GM10266 (cell line): ENCODE results near the gene KCTD16.

Experiments used
- DNase-seq: peaks from one replicate; pipeline ENCODE4 v3.0.0; 2012; ENCODE audit errors: extremely low spot score
- TF ChIP-seq, protein P1 (sequence below): IDR thresholded peaks from 2 replicates; pipeline ENCODE4 v1.5.1; 2012; ENCODE audit warnings: mild to moderate bottlenecking, low read depth; ENCODE audit not compliant: control insufficient read depth, insufficient read depth; ENCODE audit errors: missing control alignments

KCTD16 gene

DNA sequence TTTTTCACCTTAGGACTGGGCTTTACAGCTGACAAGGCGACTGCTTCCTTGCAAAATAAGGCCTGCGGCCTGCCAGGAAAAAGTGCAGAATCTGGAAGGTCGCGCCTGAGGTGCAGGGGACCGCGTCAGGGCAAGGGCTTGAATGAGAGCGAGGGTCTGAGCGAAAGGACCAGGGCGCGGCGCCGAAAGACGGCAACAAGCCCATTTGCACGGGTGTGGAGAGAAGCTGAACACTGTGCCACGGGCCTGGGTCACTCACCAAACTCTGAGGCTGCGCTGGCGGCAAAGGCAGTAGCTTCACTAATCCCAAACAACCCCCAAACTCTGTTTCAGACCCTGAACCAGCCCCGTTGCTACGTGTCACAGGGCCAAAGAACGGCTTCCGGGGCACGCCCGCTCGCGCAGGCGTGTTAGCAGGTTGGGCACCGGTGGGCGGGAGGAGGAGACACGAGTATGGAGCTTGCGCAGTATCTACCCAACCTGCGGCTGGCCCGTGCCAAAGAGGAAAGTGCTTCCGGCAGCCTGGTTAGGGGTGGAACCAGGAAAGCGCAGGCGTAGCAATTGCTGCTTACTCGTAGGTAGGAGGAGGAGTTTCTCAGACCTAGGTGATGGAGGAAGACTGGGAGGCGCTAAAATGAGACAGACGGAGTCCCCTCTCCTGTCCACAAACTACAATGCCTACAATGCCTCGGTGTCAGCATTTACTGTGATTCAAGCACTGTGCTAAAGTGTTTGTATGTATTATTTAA is at the start of gene KCTD16, which contains the start of gene YIPF5:
Gene KCTD16, plus strand, starts transcription at position 598 of the 749 bp plus-strand sequence.
Gene YIPF5, minus strand, starts transcription at position 384 of the 749 bp plus-strand sequence. CDS start 704 bp downstream, outside the sequence.
- DNase-seq: peak; percentile 90
- TF ChIP-seq, protein P1, sequence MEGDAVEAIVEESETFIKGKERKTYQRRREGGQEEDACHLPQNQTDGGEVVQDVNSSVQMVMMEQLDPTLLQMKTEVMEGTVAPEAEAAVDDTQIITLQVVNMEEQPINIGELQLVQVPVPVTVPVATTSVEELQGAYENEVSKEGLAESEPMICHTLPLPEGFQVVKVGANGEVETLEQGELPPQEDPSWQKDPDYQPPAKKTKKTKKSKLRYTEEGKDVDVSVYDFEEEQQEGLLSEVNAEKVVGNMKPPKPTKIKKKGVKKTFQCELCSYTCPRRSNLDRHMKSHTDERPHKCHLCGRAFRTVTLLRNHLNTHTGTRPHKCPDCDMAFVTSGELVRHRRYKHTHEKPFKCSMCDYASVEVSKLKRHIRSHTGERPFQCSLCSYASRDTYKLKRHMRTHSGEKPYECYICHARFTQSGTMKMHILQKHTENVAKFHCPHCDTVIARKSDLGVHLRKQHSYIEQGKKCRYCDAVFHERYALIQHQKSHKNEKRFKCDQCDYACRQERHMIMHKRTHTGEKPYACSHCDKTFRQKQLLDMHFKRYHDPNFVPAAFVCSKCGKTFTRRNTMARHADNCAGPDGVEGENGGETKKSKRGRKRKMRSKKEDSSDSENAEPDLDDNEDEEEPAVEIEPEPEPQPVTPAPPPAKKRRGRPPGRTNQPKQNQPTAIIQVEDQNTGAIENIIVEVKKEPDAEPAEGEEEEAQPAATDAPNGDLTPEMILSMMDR: no peak

DNA sequence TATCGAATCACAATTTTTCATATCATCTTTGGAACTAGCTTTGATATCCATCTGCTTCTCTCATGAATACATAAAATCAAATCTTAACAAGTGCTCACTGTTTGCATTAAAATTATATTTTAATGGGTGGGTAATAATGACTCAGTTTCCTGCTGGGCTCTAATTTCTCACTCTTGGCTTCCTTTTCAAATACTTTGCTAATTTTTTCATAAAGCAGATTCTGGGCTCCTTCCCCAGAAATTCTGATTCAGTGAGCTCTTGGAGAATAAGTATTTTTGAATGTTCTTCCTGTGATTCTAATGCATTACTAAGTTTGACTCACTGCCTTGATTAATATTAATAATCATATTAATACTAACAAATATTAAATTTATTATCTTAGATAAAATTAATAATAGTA is 49.1 kb upstream of the KCTD16 start:
- TF ChIP-seq, protein P1: no peak
- no peak for DNase-seq

DNA sequence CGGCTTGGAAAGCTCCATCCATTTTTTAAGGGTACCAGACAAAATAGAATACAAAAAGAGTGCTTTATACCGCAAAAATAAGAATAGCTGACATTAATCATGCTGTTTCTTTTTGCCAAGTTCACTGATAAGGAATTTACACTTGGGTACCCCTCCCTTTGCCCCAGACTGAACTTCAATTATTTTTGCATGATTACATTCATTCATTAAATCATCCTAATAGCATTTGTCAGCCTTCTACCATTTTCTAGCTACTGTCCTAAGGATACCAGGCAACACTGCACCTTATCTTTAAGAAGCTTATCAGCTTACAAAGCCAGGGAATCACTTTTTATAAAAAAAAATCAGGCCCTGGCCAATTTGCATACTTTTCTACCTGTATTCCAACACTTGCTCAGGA is 48.6 kb upstream of the KCTD16 start:
- DNase-seq: no peak
- TF ChIP-seq, protein P1: no peak

DNA sequence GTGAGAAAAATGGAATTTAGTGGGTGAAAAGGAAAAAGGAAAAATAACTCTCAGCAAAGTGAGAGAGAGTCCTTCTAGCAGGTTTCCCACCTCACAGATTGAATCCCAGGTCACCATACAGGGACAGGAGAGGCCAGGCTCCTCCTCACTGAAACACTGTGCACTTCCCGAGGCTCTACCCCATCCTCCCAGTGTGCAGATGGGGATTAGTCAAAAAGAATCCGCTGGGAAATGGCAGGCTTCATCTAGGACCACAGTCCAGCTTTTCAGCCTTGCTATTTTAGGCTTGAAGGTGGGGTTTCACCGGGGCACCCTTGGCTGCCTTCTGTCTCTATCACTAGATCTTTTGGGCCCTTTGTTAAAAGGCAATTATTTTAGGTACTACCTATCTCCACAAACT is 48.0 kb upstream of the KCTD16 start:
- TF ChIP-seq, protein P1: no peak
- no peak for DNase-seq

DNA sequence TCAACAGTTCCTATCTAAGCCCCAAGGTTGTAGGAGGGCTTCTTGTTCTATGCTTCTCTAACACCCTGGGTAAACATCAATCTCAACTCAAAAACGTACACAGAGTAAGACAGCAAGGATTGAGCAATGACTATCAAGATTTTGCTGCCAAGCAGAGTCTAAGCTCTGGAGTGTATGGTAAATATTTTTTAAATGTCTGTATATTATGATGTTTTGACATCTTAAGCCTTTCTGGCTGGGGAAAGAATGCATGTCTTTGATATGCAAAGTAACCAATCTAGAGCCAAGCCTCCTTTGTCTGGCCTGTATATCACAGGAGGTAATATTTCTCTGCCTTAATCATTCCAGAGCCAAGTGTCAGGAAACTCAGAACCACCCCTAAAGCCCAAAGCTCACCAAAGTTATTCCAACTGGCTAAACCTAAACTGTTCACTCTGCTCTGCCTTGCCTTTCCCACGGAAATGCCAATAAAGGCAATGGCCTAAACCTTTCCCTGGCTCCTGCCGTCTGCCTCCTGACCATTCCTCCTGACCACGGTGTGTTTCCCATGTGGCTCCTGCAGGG is 45.4 kb upstream of the KCTD16 start:
- DNase-seq: no peak
- TF ChIP-seq, protein P1: no peak

DNA sequence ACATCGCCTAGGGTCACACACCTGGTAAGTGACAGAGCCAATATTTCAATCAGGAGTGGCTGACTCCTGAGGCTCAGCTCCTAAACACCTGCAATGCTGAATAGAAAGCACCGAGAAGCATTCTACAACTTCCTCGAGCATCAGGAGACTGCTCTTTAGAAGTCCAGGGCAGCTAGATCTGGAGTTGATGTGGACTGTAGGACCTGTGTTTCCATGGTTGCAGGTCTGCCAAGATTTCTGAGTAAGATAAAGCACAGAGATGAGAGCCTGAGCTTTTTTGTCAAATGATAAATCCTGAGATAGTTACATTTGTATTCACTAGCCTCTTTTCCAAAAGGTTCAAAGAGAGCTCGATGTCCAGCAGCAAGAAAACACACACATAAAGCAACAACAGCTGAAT is 44.0 kb upstream of the KCTD16 start:
- no peak for DNase-seq
- TF ChIP-seq, protein P1: no peak

DNA sequence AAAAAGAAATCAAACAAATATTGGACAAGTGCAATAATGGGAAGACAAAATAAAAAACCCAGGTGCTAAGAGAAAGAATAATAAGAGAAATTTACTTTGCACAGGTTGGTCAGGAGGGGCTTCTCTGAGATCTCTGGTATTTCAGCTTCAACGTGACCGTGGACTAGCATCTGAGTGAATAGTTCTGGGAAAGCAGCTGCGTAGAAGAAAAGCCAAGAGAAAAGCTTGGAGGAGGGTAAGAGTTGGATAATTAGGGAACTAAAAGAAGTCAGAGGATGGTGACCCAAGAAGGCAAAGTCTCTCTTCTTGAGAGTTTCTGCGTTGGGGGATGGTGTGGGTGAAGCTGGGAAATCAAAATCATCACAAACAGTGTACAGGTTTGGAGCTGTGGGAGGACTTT is 41.8 kb upstream of the KCTD16 start:
- TF ChIP-seq, protein P1: no peak
- no peak for DNase-seq
